A549 (cell line): ENCODE data around the gene SDS. TPM values are rescaled to one million over a fixed set of nuclear protein-coding genes. Genes with fewer than 3 reads are reported as not detected.

Experiments used
- ATAC-seq, 2 experiments: fragments of 200-7000 bp in 1 of 2; fragments of >200 bp in 1 of 2; cut with Nextera tagmentation in 1 of 2; cut with Tn5 transposase in 1 of 2; 3 replicates each; pipeline versions ENCODE4 v1.8.0 to v1.9.1; 2018 to 2020; ENCODE audit warnings: mild to moderate bottlenecking in 1 of 2, moderate library complexity in 1 of 2
- CTCF ChIA-PET: fragments of 300-600 bp; sonication (Branson Sonifier 250); formaldehyde crosslinking; extraction: SDS; loops from one replicate; lab custom pipeline; 2021; ENCODE audit warnings: antibody characterized with exemption, inconsistent platforms; lab: Yijun Ruan, JAX
- POLR2A ChIA-PET: fragments of 350-600 bp; formaldehyde crosslinking; extraction: SDS; loops from one replicate; lab custom pipeline; 2021; ENCODE audit warnings: antibody characterized with exemption, inconsistent platforms; lab: Yijun Ruan, JAX
- DNase-seq, 2 experiments: peaks; one replicate each; pipeline versions ENCODE4 v3.0.0 to v3.0.0-alpha.2; 2011 to 2016; ENCODE audit warnings: low read depth in 1 of 2, low spot score in 1 of 2
- FAIRE-seq: peaks from 2 replicates; lab custom pipeline; 2011; peaks lifted over from hg19 to GRCh38; lab: Jason Lieb, UNC
- H3K27ac ChIP-seq, 2 experiments: fragments of >200 bp; sonication (Bioruptor Twin); formaldehyde crosslinking; 3 replicates each; pipeline ENCODE4 v1.5.1; 2016 to 2017
- H3K4me1 ChIP-seq: fragments of >200 bp; sonication (Bioruptor Twin); formaldehyde crosslinking; 3 replicates; pipeline ENCODE4 v1.6.1; 2016
- H3K4me2 ChIP-seq: fragments of >200 bp; sonication (Bioruptor Twin); formaldehyde crosslinking; 3 replicates; pipeline ENCODE4 v1.6.1; 2016
- H3K4me3 ChIP-seq: fragments of >200 bp; sonication (Bioruptor Twin); formaldehyde crosslinking; 3 replicates; pipeline ENCODE4 v1.5.1; 2016
- H3K9me3 ChIP-seq: fragments of >200 bp; sonication (Bioruptor Twin); formaldehyde crosslinking; 3 replicates; pipeline ENCODE4 v1.6.1; 2016
- CBX8 ChIP-seq: fragments of 200-600 bp; sonication (generic); IDR thresholded peaks from 2 replicates; pipeline ENCODE4 v1.6.1; 2016
- CEBPB ChIP-seq, 2 experiments: fragments of >200 bp in 1 of 2; sonication (Bioruptor Twin) in 1 of 2; formaldehyde crosslinking in 1 of 2; IDR thresholded peaks; 2 replicates each; pipeline ENCODE4 v1.6.1; 2012 to 2016
- EP300 ChIP-seq, 2 experiments: fragments of >200 bp; sonication (Bioruptor Twin); formaldehyde crosslinking; IDR thresholded peaks; 2 replicates in 1 of 2; 3 replicates in 1 of 2; pipeline ENCODE4 v1.6.1; 2016 to 2017
- ESRRA ChIP-seq: fragments of 150-350 bp; IDR thresholded peaks from 2 replicates; pipeline ENCODE4 v1.6.1; 2014; ENCODE audit warnings: mild to moderate bottlenecking, low read length, borderline replicate concordance
- FOSB ChIP-seq: fragments of 250-450 bp; sonication (Bioruptor Pico); IDR thresholded peaks from 2 replicates; pipeline ENCODE4 v1.5.0; 2020; ENCODE audit warnings: mild to moderate bottlenecking, moderate library complexity
- FOXS1 ChIP-seq: fragments of 250-450 bp; sonication (Bioruptor Pico); IDR thresholded peaks from 2 replicates; pipeline ENCODE4 v1.5.0; 2020; ENCODE audit warnings: mild to moderate bottlenecking, moderate library complexity
- HOXA7 ChIP-seq: fragments of 250-450 bp; sonication (Bioruptor Pico); IDR thresholded peaks from 2 replicates; pipeline ENCODE4 v1.5.0; 2020; ENCODE audit warnings: mild to moderate bottlenecking, moderate library complexity
- KDM1A ChIP-seq: fragments of 200-600 bp; sonication (generic); IDR thresholded peaks from 2 replicates; pipeline ENCODE4 v1.6.1; 2016; ENCODE audit warnings: low read depth, mild to moderate bottlenecking
- MAFK ChIP-seq: fragments of 450-650 bp; IDR thresholded peaks from 2 replicates; pipeline ENCODE4 v1.6.1; 2014; ENCODE audit not compliant: partially characterized antibody
- MAZ ChIP-seq: fragments of 150-350 bp; IDR thresholded peaks from 2 replicates; pipeline ENCODE4 v1.6.1; 2014; ENCODE audit warnings: antibody characterized with exemption, low read depth, low read length, borderline replicate concordance
- RAD21 ChIP-seq, 2 experiments: fragments of >200 bp in 1 of 2; sonication (Bioruptor Twin) in 1 of 2; formaldehyde crosslinking in 1 of 2; IDR thresholded peaks in 1 of 2; conservative IDR thresholded peaks in 1 of 2; 2 replicates in 1 of 2; 3 replicates in 1 of 2; pipeline ENCODE4 v1.6.1; 2012 to 2018; ENCODE audit warnings: inconsistent platforms in 1 of 2
- RARB ChIP-seq: fragments of 250-450 bp; sonication (Bioruptor Pico); IDR thresholded peaks from 2 replicates; pipeline ENCODE4 v1.8.0; 2021; ENCODE audit warnings: mild to moderate bottlenecking, moderate library complexity
- SREBF2 ChIP-seq: fragments of 450-650 bp; IDR thresholded peaks from 2 replicates; pipeline ENCODE4 v1.6.1; 2014; ENCODE audit warnings: mild to moderate bottlenecking, moderate library complexity
- TFCP2L1 ChIP-seq: fragments of 250-450 bp; sonication (Bioruptor Pico); IDR thresholded peaks from 2 replicates; pipeline ENCODE4 v1.5.0; 2021; ENCODE audit warnings: mild to moderate bottlenecking
- ZNF302 ChIP-seq: fragments of 250-450 bp; sonication (Bioruptor Pico); IDR thresholded peaks from 2 replicates; pipeline ENCODE4 v1.9.0; 2021; ENCODE audit warnings: inconsistent platforms, mild to moderate bottlenecking, moderate library complexity
- WGBS: methylation state at CpG from one replicate; pipeline ENCODE4 v1.1.6; 2017; ENCODE audit errors: missing lambda C conversion rate; 5-methylcytosine and 5-hydroxymethylcytosine counted together
- polyA plus RNA-seq, 4 experiments: library from polyadenylated mRNA; depleted of rRNA in 3 of 4; stranded (reverse); fragments of >200 nt; fragmentation: RNase III in 1 of 4; extraction: RNeasy Plus Mini Kit Qiagen cat#74134 plus additional on column Dnase treatment in 1 of 4; gene quantifications; 2 replicates in 3 of 4; 3 replicates in 1 of 4; pipeline ENCODE4 v1.2.3, GENCODE V29; 2011 to 2017
- TF ChIP-seq, protein P1 (sequence below): IDR thresholded peaks from 2 replicates; pipeline ENCODE4 v1.6.1; 2012; ENCODE audit warnings: low read depth, borderline replicate concordance
- TF ChIP-seq, protein P2 (sequence below): IDR thresholded peaks from 2 replicates; pipeline ENCODE4 v1.6.1; 2012
- TF ChIP-seq, protein P3 (sequence below): fragments of >200 bp; sonication (Bioruptor Twin); formaldehyde crosslinking; IDR thresholded peaks from 3 replicates; pipeline ENCODE4 v1.6.1; 2016
- TF ChIP-seq, protein P4 (sequence below): fragments of 200-600 bp; sonication (generic); IDR thresholded peaks from 2 replicates; pipeline ENCODE4 v1.6.1; 2016; ENCODE audit warnings: antibody characterized with exemption, mild to moderate bottlenecking, moderate library complexity
- TF ChIP-seq, protein P5 (sequence below): fragments of 450-650 bp; IDR thresholded peaks from 2 replicates; pipeline ENCODE4 v1.6.1; 2014; ENCODE audit warnings: antibody characterized with exemption

Gene SDS
- polyA plus RNA-seq, 2 of the 4 experiments (the other 2 are of a cell fraction): 3.9 to 7.3 TPM

DNA sequence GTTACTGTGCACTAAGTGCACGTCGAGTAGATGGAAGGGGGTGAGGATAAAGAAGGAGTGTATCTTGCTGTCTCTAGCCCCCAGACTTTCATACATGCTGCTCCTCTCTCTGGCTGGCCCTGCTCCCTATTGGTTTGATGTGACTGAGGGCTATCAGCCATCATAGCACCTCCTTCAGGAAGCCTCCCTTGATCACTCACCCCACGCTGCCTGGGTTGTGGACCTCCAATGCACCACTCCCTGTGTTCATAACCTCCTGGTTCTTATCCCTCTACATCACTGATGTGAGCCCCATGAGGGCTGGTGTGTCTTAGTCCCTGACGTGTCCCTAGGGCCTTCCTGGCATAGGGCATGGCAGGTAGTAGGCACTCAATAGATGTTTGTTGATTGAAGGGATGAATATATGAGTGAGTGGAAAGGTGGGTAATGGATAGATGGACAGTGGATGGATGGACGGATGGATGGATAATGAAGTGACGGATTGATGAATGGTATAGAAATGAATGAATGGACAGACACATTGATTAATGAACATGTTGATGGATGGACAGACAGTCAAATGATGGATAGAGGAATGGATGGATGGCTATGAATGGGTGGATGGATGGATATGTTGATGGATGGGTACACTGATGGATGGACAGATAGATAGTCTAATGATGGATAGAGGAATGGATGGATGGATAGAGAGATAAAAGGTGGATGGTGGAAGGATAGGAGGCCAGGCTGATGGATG, 33.5 kb upstream of the SDS start:
- FAIRE-seq: no peak
- Histone ChIP-seq H3K27ac (no peak overlapping the region), H3K4me2 (no peak overlapping the region), H3K9me3 (no peaks in the 10 kb centered on the region), H3K4me3 (no peak overlapping the region), H3K4me1 (no peaks in the 10 kb centered on the region)
- 70% methylated on average over 6 of the region's 6 CpGs for WGBS
- ChIA-PET CTCF (interaction anchor here (1.1 to 2.1 kb wide), 2 partner anchors 12 to 475 kb away, joined by 5 to 8 read pairs; no protein-coding TSS in a partner anchor), POLR2A (no interaction called here)
- TF ChIP-seq, protein P1, sequence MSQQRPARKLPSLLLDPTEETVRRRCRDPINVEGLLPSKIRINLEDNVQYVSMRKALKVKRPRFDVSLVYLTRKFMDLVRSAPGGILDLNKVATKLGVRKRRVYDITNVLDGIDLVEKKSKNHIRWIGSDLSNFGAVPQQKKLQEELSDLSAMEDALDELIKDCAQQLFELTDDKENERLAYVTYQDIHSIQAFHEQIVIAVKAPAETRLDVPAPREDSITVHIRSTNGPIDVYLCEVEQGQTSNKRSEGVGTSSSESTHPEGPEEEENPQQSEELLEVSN: no peak
- TF ChIP-seq ESRRA: no peak
- TF ChIP-seq ZNF302 (CRISPR knock-in tag): no peak
- no peak for TF ChIP-seq HOXA7 (CRISPR knock-in tag)
- TF ChIP-seq, protein P2, sequence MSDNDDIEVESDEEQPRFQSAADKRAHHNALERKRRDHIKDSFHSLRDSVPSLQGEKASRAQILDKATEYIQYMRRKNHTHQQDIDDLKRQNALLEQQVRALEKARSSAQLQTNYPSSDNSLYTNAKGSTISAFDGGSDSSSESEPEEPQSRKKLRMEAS: no peak
- no peak for TF ChIP-seq SREBF2
- no peak for TF ChIP-seq MAZ
- TF ChIP-seq EP300 (IDR thresholded peaks at IDR 0.05): no peak
- no peak for TF ChIP-seq FOSB (CRISPR knock-in tag)
- TF ChIP-seq CEBPB (IDR thresholded peaks at IDR 0.05): no peak
- no peak for TF ChIP-seq RARB (CRISPR knock-in tag)
- TF ChIP-seq CBX8: no peak
- DNase-seq: no peak
- ATAC-seq: no peak

DNA sequence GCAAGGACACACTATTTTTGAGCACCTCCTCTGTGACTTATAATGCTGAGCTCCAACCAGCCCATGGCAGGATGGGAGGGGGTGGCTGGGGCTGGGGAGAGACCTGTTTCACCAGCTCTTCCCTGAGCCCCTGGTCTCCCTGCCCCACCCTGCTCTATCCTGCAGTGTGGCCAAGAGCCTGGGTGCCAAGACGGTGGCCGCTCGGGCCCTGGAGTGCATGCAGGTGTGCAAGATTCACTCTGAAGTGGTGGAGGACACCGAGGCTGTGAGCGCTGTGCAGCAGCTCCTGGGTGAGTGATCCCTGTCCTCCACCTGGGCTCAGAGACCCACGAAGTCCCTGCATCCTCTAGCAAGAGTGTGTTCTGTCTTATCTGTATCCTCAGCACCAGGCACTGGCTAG, 32.9 kb upstream of the SDS start:
- no peak for ATAC-seq
- DNase-seq: no peak
- WGBS: 36% methylated on average over 4 of the region's 6 CpGs
- TF ChIP-seq, protein P3, sequence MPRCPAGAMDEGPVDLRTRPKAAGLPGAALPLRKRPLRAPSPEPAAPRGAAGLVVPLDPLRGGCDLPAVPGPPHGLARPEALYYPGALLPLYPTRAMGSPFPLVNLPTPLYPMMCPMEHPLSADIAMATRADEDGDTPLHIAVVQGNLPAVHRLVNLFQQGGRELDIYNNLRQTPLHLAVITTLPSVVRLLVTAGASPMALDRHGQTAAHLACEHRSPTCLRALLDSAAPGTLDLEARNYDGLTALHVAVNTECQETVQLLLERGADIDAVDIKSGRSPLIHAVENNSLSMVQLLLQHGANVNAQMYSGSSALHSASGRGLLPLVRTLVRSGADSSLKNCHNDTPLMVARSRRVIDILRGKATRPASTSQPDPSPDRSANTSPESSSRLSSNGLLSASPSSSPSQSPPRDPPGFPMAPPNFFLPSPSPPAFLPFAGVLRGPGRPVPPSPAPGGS: no peak
- no peak for TF ChIP-seq FOXS1 (CRISPR knock-in tag)
- no peak for TF ChIP-seq MAFK
- no peak for TF ChIP-seq MAZ
- no peak for TF ChIP-seq SREBF2
- TF ChIP-seq CEBPB (IDR thresholded peaks at IDR 0.05): no peak
- TF ChIP-seq KDM1A: no peak
- TF ChIP-seq TFCP2L1 (CRISPR knock-in tag): no peak
- TF ChIP-seq, protein P4, sequence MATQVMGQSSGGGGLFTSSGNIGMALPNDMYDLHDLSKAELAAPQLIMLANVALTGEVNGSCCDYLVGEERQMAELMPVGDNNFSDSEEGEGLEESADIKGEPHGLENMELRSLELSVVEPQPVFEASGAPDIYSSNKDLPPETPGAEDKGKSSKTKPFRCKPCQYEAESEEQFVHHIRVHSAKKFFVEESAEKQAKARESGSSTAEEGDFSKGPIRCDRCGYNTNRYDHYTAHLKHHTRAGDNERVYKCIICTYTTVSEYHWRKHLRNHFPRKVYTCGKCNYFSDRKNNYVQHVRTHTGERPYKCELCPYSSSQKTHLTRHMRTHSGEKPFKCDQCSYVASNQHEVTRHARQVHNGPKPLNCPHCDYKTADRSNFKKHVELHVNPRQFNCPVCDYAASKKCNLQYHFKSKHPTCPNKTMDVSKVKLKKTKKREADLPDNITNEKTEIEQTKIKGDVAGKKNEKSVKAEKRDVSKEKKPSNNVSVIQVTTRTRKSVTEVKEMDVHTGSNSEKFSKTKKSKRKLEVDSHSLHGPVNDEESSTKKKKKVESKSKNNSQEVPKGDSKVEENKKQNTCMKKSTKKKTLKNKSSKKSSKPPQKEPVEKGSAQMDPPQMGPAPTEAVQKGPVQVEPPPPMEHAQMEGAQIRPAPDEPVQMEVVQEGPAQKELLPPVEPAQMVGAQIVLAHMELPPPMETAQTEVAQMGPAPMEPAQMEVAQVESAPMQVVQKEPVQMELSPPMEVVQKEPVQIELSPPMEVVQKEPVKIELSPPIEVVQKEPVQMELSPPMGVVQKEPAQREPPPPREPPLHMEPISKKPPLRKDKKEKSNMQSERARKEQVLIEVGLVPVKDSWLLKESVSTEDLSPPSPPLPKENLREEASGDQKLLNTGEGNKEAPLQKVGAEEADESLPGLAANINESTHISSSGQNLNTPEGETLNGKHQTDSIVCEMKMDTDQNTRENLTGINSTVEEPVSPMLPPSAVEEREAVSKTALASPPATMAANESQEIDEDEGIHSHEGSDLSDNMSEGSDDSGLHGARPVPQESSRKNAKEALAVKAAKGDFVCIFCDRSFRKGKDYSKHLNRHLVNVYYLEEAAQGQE: no peak
- TF ChIP-seq, protein P5, sequence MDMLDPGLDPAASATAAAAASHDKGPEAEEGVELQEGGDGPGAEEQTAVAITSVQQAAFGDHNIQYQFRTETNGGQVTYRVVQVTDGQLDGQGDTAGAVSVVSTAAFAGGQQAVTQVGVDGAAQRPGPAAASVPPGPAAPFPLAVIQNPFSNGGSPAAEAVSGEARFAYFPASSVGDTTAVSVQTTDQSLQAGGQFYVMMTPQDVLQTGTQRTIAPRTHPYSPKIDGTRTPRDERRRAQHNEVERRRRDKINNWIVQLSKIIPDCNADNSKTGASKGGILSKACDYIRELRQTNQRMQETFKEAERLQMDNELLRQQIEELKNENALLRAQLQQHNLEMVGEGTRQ: no peak
- TF ChIP-seq RAD21 (conservative IDR thresholded peaks at IDR 0.05 in 1 of 2, IDR thresholded peaks at IDR 0.05 in 1 of 2): no peak
- no peak for FAIRE-seq
- Histone ChIP-seq H3K4me2 (no peak overlapping the region), H3K9me3 (no peaks in the 10 kb centered on the region), H3K4me3 (no peak overlapping the region), H3K27ac (no peak overlapping the region), H3K4me1 (no peaks in the 10 kb centered on the region)
- ChIA-PET CTCF (interaction anchor here (2.1 kb wide), 1 partner anchor 476 kb away, joined by 8 read pairs; no protein-coding TSS in a partner anchor), POLR2A (no interaction called here)
